ENCODE results near the gene RGS14. TPM values are rescaled to one million over a fixed set of nuclear protein-coding genes. Genes with fewer than 3 reads are reported as not detected.

RGS14 gene
- total RNA-seq, 4 donors from 2014 or later, result 19.4 to 41.0 (median 23.3) TPM

GRCh38 chr5:177330991-177331842, 26.5 kb upstream of the RGS14 start:
- DNase-seq, result peak in 1 of 3 donors; percentile 42
- Histone ChIP-seq H3K4me1 (no peaks in the 10 kb centered on the region), H3K9me3 (no peaks in the 10 kb centered on the region), H3K4me3 (no peak overlapping the region), H3K27me3 (no peaks in the 10 kb centered on the region), H3K27ac (no peak overlapping the region), H3K36me3 (peaks cover 0 to 73% (median 0%) of the 10 kb centered on the region in 3 donors)
- TF ChIP-seq POLR2A (IDR thresholded peaks at IDR 0.05) (no peak), CTCF (IDR thresholded peaks at IDR 0.05) (no peak)

- Histone ChIP-seq H3K27ac (no peak overlapping the region), H3K36me3 (peaks cover 0 to 83% (median 0%) of the 10 kb centered on the region in 3 donors), H3K9me3 (no peaks in the 10 kb centered on the region), H3K4me3 (no peak overlapping the region), H3K4me1 (no peaks in the 10 kb centered on the region), H3K27me3 (no peaks in the 10 kb centered on the region)
- DNase-seq, result peak in 1 of 3 donors; percentile 42
- no peak for TF ChIP-seq CTCF (IDR thresholded peaks at IDR 0.05)
- TF ChIP-seq POLR2A (IDR thresholded peaks at IDR 0.05), result no peak
These were observed 25.5 kb upstream of the RGS14 start for GRCh38 chr5:177332031-177332895.

DNA sequence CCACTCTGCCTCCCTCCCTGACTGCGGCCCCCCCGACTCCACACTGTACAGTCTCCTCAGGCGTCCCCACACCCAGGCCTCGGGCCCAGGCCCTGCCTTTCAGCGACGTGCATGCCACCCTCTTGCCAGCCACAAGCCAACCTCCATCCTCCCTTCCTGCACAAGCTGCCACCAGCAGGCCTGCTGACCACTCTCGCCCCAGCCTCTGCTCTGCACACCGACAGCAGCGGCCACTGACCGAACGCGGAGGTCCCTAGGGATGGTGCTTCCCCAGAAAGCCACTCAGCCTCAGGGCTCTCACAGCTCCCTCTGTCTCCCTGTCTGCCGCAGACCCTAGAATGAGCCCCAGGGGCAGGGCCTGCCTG, 24.8 kb upstream of the RGS14 start:
- Histone ChIP-seq H3K4me3 (no peak overlapping the region), H3K4me1 (no peaks in the 10 kb centered on the region), H3K36me3 (peaks cover 0 to 89% (median 0%) of the 10 kb centered on the region in 3 donors), H3K9me3 (no peaks in the 10 kb centered on the region), H3K27ac (no peak overlapping the region), H3K27me3 (no peaks in the 10 kb centered on the region)
- peak in 1 of 3 donors; percentile 30 for DNase-seq
- TF ChIP-seq POLR2A (IDR thresholded peaks at IDR 0.05), result no peak
- no peak for TF ChIP-seq CTCF (IDR thresholded peaks at IDR 0.05)

GRCh38 chr5:177333420-177334154, 24.1 kb upstream of the RGS14 start:
- Histone ChIP-seq H3K4me1 (no peaks in the 10 kb centered on the region), H3K4me3 (no peak overlapping the region), H3K36me3 (peaks cover 0 to 96% (median 0%) of the 10 kb centered on the region in 3 donors), H3K27me3 (no peaks in the 10 kb centered on the region), H3K9me3 (no peaks in the 10 kb centered on the region), H3K27ac (no peak overlapping the region)
- TF ChIP-seq CTCF (IDR thresholded peaks at IDR 0.05), result no peak
- TF ChIP-seq POLR2A (IDR thresholded peaks at IDR 0.05), result no peak
- DNase-seq, result peak in 1 of 3 donors; percentile 33

DNA sequence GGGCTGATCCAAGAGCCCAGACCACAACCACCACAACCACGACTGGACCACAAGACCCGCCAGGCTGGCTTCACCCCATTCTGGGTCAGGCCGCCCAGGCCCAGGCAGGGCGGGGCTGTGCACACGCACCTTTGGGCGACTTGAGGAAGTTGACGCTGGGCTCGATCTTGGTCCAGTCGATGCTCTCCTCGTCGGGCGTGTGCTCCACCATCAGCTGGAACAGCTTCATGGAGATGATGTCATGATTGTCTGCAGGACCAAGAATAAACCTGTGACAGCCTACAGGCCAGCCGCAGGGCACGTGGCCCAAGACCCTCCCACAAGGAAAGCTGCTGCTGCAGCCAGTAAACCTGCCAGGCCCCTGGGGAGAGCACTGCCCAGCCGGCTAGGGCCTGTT, 23.6 kb upstream of the RGS14 start:
- Histone ChIP-seq H3K4me3 (no peak overlapping the region), H3K27me3 (no peaks in the 10 kb centered on the region), H3K27ac (no peak overlapping the region), H3K9me3 (no peaks in the 10 kb centered on the region), H3K4me1 (no peaks in the 10 kb centered on the region), H3K36me3 (peaks cover 0 to 99% (median 0%) of the 10 kb centered on the region in 3 donors)
- TF ChIP-seq CTCF (IDR thresholded peaks at IDR 0.05), result no peak
- no peak for TF ChIP-seq POLR2A (IDR thresholded peaks at IDR 0.05)
- peak in 1 of 3 donors; percentile 19 for DNase-seq
